Subcutaneous abdominal adipose tissue (tissue), 5 donors: ENCODE data around the gene GPR78.

Source experiments
- H3K27ac ChIP-seq: one replicate; pipeline ENCODE4 v1.7.0; 2013; ENCODE audit warnings: low read depth, mild to moderate bottlenecking, inconsistent platforms, low read length, moderate library complexity
- H3K27me3 ChIP-seq, 5 donors: one replicate each; pipeline ENCODE4 v1.7.0; 2013; ENCODE audit warnings: low read length in 5 of 5, inconsistent platforms in 1 of 5; ENCODE audit not compliant: control insufficient read depth in 5 of 5, insufficient read depth in 4 of 5
- H3K36me3 ChIP-seq, 5 donors: one replicate each; pipeline ENCODE4 v1.7.0; 2013; ENCODE audit warnings: low read length in 5 of 5; ENCODE audit not compliant: control insufficient read depth in 5 of 5, insufficient read depth in 5 of 5
- H3K4me1 ChIP-seq, 5 donors: one replicate each; pipeline ENCODE4 v1.7.0; 2013; ENCODE audit warnings: low read length in 5 of 5, mild to moderate bottlenecking in 3 of 5, moderate library complexity in 1 of 5; ENCODE audit not compliant: control insufficient read depth in 5 of 5, insufficient read depth in 5 of 5
- H3K4me3 ChIP-seq, 5 donors: one replicate each; pipeline ENCODE4 v1.7.0; 2013; ENCODE audit warnings: low read length in 5 of 5, low read depth in 1 of 5
- H3K9ac ChIP-seq, 5 donors: one replicate each; pipeline ENCODE4 v1.7.0; 2013; ENCODE audit warnings: low read length in 5 of 5, mild to moderate bottlenecking in 4 of 5, moderate library complexity in 3 of 5
- H3K9me3 ChIP-seq, 5 donors: one replicate each; pipeline ENCODE4 v1.7.0; 2013; ENCODE audit warnings: low read length in 5 of 5; ENCODE audit not compliant: control insufficient read depth in 5 of 5
- donor health status: healthy.
- donor health status: healthy.
- donor health status: healthy.
- donor health status: healthy.
- donor health status: healthy.

Gene GPR78, protein sequence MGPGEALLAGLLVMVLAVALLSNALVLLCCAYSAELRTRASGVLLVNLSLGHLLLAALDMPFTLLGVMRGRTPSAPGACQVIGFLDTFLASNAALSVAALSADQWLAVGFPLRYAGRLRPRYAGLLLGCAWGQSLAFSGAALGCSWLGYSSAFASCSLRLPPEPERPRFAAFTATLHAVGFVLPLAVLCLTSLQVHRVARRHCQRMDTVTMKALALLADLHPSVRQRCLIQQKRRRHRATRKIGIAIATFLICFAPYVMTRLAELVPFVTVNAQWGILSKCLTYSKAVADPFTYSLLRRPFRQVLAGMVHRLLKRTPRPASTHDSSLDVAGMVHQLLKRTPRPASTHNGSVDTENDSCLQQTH

DNA sequence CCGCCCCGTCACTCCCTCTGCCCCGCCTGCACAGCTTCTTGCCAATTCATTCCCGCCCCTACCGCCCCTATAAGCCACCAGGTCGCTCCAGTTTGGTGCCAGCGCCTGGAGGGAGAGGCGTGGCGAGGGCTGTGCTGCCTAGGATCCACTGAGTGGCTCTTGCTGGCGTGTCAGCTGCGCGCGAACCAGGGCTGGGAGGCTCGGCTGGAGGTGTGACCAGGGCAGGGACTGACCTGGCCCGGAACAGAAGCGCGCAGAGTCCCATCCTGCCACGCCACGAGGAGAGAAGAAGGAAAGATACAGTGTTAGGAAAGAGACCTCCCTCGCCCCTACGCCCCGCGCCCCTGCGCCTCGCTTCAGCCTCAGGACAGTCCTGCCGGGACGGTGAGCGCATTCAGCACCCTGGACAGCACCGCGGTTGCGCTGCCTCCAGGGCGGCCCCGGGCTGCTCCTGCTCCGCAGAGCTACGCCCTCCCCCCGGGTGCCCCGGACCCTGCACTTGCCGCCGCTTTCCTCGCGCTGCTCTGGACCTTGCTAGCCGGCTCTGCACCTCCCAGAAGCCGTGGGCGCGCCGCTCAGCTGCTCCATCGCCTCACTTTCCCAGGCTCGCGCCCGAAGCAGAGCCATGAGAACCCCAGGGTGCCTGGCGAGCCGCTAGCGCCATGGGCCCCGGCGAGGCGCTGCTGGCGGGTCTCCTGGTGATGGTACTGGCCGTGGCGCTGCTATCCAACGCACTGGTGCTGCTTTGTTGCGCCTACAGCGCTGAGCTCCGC lies at the start of gene GPR78:
Gene GPR78, plus strand, starts transcription at position 72 of the 773 bp plus-strand sequence. Its CDS starts 591 bp downstream, at position 663.
- H3K4me3 ChIP-seq, result no peak within 1 kb of the TSS
- no peak within 1 kb of the TSS for H3K27ac ChIP-seq
- peaks cover 0 to 5% (median 0%) of the 10 kb centered on the region in 5 donors for H3K9me3 ChIP-seq
- H3K27me3 ChIP-seq, result peaks cover 16 to 53% (median 43%) of the 10 kb centered on the region in 5 donors
- no peaks in the 10 kb centered on the region for H3K36me3 ChIP-seq
- H3K4me1 ChIP-seq, result peaks cover 0 to 8% (median 0%) of the 10 kb centered on the region in 5 donors
- no peak within 1 kb of the TSS for H3K9ac ChIP-seq

DNA sequence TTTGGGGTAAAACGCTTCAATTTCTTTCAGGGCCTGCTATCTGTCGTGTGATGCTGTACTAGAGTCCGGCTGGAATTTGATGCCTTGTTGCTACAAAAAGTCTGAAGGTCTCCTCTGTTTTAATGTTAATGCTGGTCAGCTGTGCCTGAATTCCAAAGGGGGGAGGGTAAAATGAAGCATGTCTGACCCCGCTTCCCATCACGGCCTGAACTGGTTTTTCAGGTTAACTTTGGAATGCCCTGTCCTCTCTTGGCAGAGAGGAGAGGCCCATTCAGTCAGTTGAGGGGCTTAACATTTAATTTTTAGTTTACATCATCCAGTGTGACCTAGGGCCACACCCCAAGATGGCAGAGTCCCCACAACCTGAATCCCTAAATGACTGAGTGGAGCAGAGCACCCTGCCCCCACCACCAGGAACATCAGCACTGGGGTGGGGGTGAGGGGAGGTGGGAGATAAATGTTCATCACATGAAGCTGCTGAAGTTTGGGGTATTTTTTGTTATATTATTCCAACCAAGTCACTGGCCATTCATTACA lies 47.9 kb upstream of the GPR78 start:
- Histone ChIP-seq H3K27ac (no peak overlapping the region), H3K9ac (no peak overlapping the region), H3K4me3 (no peak overlapping the region), H3K9me3 (peaks cover 0 to 2% (median 0%) of the 10 kb centered on the region in 5 donors), H3K4me1 (peaks cover 0 to 6% (median 6%) of the 10 kb centered on the region in 5 donors), H3K27me3 (no peaks in the 10 kb centered on the region), H3K36me3 (no peaks in the 10 kb centered on the region)

DNA sequence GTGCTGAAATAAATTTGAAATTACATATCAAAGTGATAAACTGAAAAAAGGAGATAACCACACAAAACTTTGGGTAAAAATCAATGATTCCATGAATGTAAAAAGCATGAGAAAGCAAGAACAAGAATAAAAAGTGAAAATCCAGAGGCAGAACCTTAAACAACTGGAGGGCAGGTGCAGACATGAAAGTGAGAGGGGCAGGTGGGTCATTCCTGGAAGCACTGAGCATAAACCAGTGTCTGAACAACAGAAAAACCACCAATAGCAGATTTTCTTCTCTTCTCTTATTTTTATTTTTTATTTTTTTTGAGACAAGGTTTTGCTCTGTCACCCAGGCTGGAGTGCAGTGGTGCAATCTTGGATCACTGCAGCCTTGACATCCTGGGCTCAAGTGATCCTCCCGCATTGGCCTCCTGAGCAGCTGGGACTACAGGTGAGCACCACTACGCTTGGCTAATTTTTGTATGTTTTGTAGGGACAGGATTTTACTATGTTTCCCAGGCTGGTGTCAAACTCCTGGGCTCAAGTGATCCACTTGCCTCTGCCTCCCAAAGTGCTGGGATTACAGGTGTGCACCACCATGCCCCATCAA lies 46.8 kb upstream of the GPR78 start:
- Histone ChIP-seq H3K36me3 (no peaks in the 10 kb centered on the region), H3K4me1 (peaks cover 0 to 9% (median 8%) of the 10 kb centered on the region in 5 donors), H3K27ac (no peak overlapping the region)

DNA sequence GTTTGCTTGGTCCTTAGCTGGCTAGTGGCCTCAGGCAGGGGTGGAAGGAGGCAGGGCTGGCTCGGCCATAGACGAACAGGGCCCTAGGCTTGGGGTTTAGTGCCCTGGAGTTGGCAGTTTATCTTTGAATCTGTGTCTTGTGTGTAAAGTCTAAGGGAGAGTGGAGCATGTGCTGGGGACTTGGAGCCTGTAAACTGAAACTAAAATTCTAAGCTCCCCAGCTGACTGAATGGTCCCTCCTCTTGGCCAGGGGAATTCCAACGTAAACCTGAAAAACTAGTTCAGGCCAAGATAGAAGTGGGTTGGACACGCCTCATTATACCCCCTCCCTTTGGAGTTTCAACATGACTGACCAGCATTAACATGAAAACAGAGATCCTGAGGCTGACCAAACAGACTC lies 46.1 kb upstream of the GPR78 start:
- Histone ChIP-seq H3K36me3 (no peaks in the 10 kb centered on the region), H3K4me3 (no peak overlapping the region), H3K27ac (no peak overlapping the region), H3K9me3 (peaks cover 0 to 2% (median 0%) of the 10 kb centered on the region in 5 donors), H3K4me1 (peaks cover 0 to 9% (median 8%) of the 10 kb centered on the region in 5 donors), H3K27me3 (peaks cover 0 to under 1% (median 0%) of the 10 kb centered on the region in 5 donors), H3K9ac (no peak overlapping the region)

More for the DNA sequence above, 46.8 kb upstream of the GPR78 start:
- peaks cover 0 to 2% (median 0%) of the 10 kb centered on the region in 5 donors for H3K9me3 ChIP-seq
- H3K9ac ChIP-seq, result no peak overlapping the region
- H3K4me3 ChIP-seq, result no peak overlapping the region
- no peaks in the 10 kb centered on the region for H3K27me3 ChIP-seq

DNA sequence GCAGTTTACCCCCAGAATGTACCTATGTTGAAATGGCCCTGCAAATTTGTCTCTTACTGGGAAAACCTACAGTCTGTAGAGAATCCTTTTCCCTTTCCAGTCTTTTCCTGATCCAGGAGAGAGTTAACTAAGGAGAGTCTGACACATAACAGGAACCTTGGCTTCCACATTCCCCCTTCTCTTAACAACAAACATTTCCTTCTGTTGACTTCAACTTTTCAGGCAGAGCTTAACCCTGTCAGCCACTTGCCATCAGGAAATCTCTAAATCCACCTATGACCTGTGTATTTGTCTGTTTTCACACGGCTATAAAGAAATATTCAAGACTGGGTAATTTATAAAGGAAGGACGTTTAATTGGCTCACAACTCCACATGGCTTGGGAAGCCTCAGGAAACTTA lies 45.6 kb upstream of the GPR78 start:
- no peak overlapping the region for H3K9ac ChIP-seq
- H3K9me3 ChIP-seq, result peaks cover 0 to 2% (median 0%) of the 10 kb centered on the region in 5 donors
- no peak overlapping the region for H3K27ac ChIP-seq
- H3K27me3 ChIP-seq, result peaks cover 0 to 2% (median 0%) of the 10 kb centered on the region in 5 donors
- no peak overlapping the region for H3K4me3 ChIP-seq
- no peaks in the 10 kb centered on the region for H3K36me3 ChIP-seq
- H3K4me1 ChIP-seq, result peaks cover 0 to 9% (median 8%) of the 10 kb centered on the region in 5 donors

DNA sequence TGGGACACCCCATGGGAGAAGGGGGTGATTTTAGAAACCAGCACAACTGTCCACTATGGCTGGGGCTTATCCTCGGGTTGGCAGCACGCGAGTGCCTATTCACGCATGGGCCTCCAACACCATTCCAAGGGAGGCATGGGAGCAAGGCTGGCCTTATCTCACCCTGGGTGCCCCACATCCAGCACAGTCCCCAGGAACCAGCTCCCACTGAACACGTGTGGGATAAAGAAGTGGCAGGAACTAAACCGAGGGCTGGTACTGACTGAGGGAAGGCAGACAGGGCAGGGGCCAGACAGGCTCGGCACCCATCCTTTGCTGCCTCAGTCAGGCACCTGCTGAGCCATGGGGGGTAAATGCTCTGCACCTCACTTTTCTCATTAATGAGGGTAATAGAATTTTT lies 43.7 kb upstream of the GPR78 start:
- Histone ChIP-seq H3K27me3 (peaks cover 0 to 2% (median 0%) of the 10 kb centered on the region in 5 donors), H3K4me3 (no peak overlapping the region), H3K9ac (no peak overlapping the region), H3K9me3 (no peaks in the 10 kb centered on the region), H3K4me1 (peaks cover 0 to 9% (median 8%) of the 10 kb centered on the region in 5 donors), H3K36me3 (no peaks in the 10 kb centered on the region), H3K27ac (no peak overlapping the region)

DNA sequence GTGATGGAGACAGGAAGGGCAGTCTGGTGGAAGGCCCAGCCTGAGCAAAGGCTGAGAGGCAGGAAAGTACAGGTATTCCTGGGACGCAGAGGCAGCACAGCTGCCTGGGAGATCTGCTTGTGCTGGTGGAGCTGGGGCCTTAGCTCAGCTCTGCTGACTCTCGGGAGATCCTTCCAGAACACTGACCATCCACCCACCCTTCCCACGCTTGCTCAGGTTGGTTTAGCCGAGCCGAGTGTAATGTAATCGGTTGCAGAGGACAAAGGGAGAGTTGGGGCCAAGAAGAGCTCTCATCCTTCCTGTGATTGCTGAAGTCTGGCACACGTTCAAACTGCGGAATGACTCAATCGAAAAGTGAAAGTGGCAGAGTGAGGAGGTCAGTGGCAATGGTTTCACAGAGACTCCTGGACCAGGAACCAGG lies 43.1 kb upstream of the GPR78 start:
- H3K4me3 ChIP-seq, result peak overlapping the region in 3 of 5 donors; percentile 7 to 29 (median 8)
- no peaks in the 10 kb centered on the region for H3K9me3 ChIP-seq
- H3K9ac ChIP-seq, result no peak overlapping the region
- H3K27ac ChIP-seq, result no peak overlapping the region
- H3K27me3 ChIP-seq, result peaks cover 0 to 2% (median 0%) of the 10 kb centered on the region in 5 donors
- H3K4me1 ChIP-seq, result peaks cover 0 to 9% (median 8%) of the 10 kb centered on the region in 5 donors
- H3K36me3 ChIP-seq, result no peaks in the 10 kb centered on the region

DNA sequence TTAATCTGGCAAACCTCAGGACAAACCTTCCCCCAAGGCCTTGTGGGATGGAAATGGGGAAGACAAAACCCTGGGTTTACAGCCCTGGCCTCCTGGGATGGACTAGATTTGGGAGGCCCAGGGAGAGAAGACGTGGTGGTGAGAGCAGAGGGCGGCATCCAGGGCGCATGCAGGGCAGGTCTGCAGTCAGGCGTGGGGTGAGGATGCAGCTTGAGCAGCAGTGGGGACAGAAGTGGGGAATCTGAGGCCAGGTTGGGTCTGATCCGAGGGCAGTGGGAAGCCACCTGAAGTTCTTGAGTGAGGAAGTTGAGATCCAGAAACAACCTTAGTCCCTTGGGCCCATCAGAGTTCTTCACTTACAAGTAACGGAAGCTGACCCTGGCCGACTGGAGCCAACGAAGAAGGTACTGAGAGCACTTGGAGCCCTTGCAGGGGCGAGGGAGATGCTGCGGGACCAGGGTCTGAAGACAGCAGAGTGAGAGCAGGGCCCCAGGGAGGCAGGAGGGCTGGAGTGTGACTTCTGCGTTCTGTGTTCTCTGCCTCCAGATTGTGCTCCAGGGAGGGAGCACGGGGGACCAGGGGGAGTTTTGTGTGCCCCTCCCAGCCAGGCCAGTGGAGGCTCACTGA lies 42.0 kb upstream of the GPR78 start:
- Histone ChIP-seq H3K4me3 (no peak overlapping the region), H3K9me3 (no peaks in the 10 kb centered on the region), H3K36me3 (no peaks in the 10 kb centered on the region), H3K9ac (no peak overlapping the region), H3K27ac (no peak overlapping the region), H3K4me1 (peaks cover 0 to 9% (median 8%) of the 10 kb centered on the region in 5 donors), H3K27me3 (peaks cover 0 to 5% (median 0%) of the 10 kb centered on the region in 5 donors)

DNA sequence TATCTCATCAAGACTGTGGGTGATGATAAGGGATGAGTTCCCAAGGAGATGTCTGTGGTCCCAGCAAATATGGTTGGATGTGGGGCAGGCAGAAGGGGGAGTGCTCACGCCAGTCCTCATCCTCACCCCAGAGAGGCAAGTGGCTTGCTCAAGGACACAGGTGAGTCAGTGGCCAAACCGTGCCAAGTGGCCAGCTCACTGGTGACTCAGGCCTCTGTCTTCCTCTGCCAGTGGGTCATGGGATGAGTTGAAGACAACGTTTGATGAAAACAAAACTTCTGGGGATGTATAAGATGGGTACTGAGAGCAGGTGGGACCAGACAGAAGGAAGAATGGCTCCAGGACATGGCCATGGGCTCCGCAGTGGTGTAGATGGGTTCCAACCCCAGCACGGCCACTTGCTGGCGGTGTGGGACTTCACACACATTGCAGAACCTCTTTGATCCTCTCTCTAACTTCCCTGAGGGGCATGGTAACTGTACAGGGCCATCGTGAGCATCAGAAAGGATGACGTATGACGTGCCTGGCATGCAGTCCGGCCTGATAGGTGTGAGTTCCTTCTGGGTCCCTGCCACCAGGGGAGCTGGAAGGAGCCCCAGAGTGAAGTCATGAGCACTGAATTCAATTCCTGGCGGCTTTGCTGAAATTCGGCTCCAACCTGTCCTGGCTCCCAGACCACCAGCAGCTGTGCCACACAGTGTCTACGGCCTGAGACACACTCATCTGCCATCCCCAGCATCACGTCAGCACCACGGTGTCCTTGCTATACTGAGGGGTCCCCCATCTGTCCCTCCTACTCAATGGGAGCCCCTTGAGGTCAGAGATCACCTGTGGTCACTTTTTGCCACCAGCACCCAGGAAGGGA lies 41.3 kb upstream of the GPR78 start:
- H3K27ac ChIP-seq, result no peak overlapping the region
- no peak overlapping the region for H3K9ac ChIP-seq
- H3K27me3 ChIP-seq, result peaks cover 0 to 5% (median 0%) of the 10 kb centered on the region in 5 donors
- no peaks in the 10 kb centered on the region for H3K36me3 ChIP-seq
- H3K4me1 ChIP-seq, result peaks cover 0 to 9% (median 8%) of the 10 kb centered on the region in 5 donors
- no peaks in the 10 kb centered on the region for H3K9me3 ChIP-seq
- no peak overlapping the region for H3K4me3 ChIP-seq
